Stimulated activated CD4-positive, alpha-beta T cell treated with anti-CD3 and anti-CD28 coated beads, Interleukin-4, amount 100 ng/mL, for 48 hours (primary cell): ENCODE data around the gene KIF3C.

Experiments
- DNase-seq, 2 donors: peaks; one replicate each; pipeline ENCODE4 v3.0.0-alpha.2; 2020; ENCODE audit warnings: low read depth in 2 of 2

The KIF3C gene

GRCh38 chr2:25877431-25878360 lies 104.6 kb downstream of the KIF3C start:
- DNase-seq, result peak; percentile 26 to 27
